ENCODE measurements around the gene CPAMD8. TPM values are rescaled to one million over a fixed set of nuclear protein-coding genes. Genes with fewer than 3 reads are reported as not detected.
"Not testable (repeated sequence)": the region's sequence is repeated elsewhere in the genome, so short reads cannot be mapped to it uniquely, and the experiment has no call there.

The CPAMD8 gene
- total RNA-seq, 1 donor from 2014 or later, result 16.3 TPM

DNA sequence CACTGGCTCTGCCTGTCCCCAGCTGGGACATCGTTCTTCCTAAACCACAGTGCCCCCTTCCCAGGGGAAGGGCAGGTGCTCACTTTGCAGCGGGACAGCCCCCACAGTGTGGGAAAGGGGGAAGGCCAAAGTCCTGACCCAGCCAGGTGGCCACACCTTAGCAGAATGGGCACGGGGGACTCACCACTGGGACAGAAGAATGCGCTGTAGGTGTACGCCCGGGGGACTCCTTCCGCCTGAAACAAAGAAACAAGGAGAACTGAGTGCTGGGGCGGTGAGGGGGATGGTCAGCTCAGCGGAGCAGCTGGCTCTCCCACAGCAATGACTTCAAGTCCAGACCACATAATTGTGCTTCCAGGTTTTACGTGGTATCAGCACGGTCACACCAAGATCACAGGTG lies 88.4 kb downstream of the CPAMD8 start:
- no peaks in the 10 kb centered on the region for H4K20me1 ChIP-seq (ENCODE audit: low read depth)
- TF ChIP-seq EZH2phosphoT487 (IDR thresholded peaks at IDR 0.05) (no peak), EZH2 (IDR thresholded peaks at IDR 0.05) (no peak)
- H3K4me1 Mint-ChIP-seq, result no peaks in the 10 kb centered on the region

DNA sequence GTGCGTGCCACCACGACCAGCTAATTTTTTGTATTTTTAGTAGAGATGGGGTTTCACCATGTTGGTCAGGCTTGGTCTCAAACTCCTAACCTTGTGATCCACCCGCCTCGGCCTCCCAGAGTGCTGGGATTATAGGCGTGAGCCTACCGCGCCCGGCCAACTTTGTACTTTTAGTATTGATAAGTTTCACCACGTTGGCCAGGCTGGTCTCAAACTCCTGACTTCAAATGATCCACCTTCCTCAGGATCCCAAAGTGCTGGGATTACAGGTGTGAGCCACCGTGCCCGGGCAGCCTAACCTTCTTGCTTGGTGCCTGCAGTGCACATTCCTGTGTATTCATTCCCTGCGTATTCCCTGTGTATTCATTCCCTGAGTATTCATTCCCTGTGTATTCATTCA lies 88.8 kb downstream of the CPAMD8 start:
- H3K4me1 ChIP-seq; H3K27me3 Mint-ChIP-seq (ENCODE audit: insufficient read depth, low read depth); H3K9ac ChIP-seq; H3K36me3 Mint-ChIP-seq; H3K79me2 ChIP-seq (ENCODE audit: low read depth); DNase-seq (ENCODE audit: low spot score); H3K27me3 ChIP-seq; H3F3A ChIP-seq (ENCODE audit: low read depth); H3K4me1 Mint-ChIP-seq; H2AFZ ChIP-seq (replicated peaks); H3K9me3 ChIP-seq (ENCODE audit: low read depth); H3K36me3 ChIP-seq; H3K27ac Mint-ChIP-seq; H3K4me3 ChIP-seq; H3K4me2 ChIP-seq; H4K20me1 ChIP-seq (ENCODE audit: low read depth); H3K27ac ChIP-seq: not testable (repeated sequence)
- peak overlapping the region; percentile 38 for H3K4me3 Mint-ChIP-seq
- peaks cover 11% of the 10 kb centered on the region for H3K9me3 Mint-ChIP-seq

More for the DNA sequence above, 88.4 kb downstream of the CPAMD8 start:
- H3K27me3 Mint-ChIP-seq (ENCODE audit: insufficient read depth, low read depth), result peaks cover 5% of the 10 kb centered on the region
- Histone ChIP-seq H3K79me2 (ENCODE audit: low read depth) (no peaks in the 10 kb centered on the region), H3K9me3 (ENCODE audit: low read depth) (no peaks in the 10 kb centered on the region), H3K9ac (no peak overlapping the region), H3K36me3 (peaks cover 6% of the 10 kb centered on the region), H3F3A (ENCODE audit: low read depth) (no peaks in the 10 kb centered on the region), H3K4me1 (no peaks in the 10 kb centered on the region), H3K27me3 (no peaks in the 10 kb centered on the region), H3K27ac (no peak overlapping the region), H3K4me2 (no peak overlapping the region), H2AFZ (replicated peaks) (no peak overlapping the region), H3K4me3 (no peak overlapping the region)
- peak overlapping the region; percentile 38 for H3K4me3 Mint-ChIP-seq
- no peak overlapping the region for H3K27ac Mint-ChIP-seq
- no peak for DNase-seq (ENCODE audit: low spot score)
- no peaks in the 10 kb centered on the region for H3K36me3 Mint-ChIP-seq
- peaks cover 11% of the 10 kb centered on the region for H3K9me3 Mint-ChIP-seq

DNA sequence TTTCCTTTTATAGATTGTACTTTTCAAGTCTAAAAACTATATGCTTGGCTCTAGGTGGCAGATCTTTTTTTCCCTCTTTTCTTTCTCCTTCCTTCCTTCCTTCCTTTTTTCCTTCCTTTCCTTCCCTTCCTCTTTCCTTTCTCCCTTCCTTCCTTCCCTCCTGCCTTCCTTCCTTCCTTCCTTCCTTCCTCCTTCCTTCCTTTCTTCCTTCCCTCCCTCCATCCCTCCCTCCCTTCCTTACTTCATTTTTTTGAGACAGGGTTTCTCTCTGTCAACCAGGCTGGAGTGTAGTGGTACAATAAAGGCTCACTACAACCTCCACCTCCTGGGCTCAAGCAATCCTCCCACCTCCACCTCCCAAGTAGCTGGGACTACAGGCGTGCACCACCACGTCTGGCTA lies 89.7 kb downstream of the CPAMD8 start:
- H3K4me1 Mint-ChIP-seq, result no peaks in the 10 kb centered on the region
- no peak overlapping the region for H3K4me2 ChIP-seq
- H3K27ac Mint-ChIP-seq, result no peak overlapping the region
- no peak overlapping the region for H3K4me3 Mint-ChIP-seq
- peaks cover 6% of the 10 kb centered on the region for H3K36me3 ChIP-seq
- H3K27me3 ChIP-seq, result no peaks in the 10 kb centered on the region
- no peak overlapping the region for H3K4me3 ChIP-seq
- no peaks in the 10 kb centered on the region for H3K9me3 ChIP-seq (ENCODE audit: low read depth)
- H4K20me1 ChIP-seq (ENCODE audit: low read depth), result no peaks in the 10 kb centered on the region
- no peak overlapping the region for H2AFZ ChIP-seq (replicated peaks)
- DNase-seq (ENCODE audit: low spot score), result no peak
- H3K9ac ChIP-seq, result no peak overlapping the region
- peaks cover 11% of the 10 kb centered on the region for H3K9me3 Mint-ChIP-seq
- no peaks in the 10 kb centered on the region for H3K79me2 ChIP-seq (ENCODE audit: low read depth)
- no peaks in the 10 kb centered on the region for H3K4me1 ChIP-seq
- no peaks in the 10 kb centered on the region for H3K36me3 Mint-ChIP-seq
- TF ChIP-seq EZH2phosphoT487 (IDR thresholded peaks at IDR 0.05), result no peak
- TF ChIP-seq, protein P1, sequence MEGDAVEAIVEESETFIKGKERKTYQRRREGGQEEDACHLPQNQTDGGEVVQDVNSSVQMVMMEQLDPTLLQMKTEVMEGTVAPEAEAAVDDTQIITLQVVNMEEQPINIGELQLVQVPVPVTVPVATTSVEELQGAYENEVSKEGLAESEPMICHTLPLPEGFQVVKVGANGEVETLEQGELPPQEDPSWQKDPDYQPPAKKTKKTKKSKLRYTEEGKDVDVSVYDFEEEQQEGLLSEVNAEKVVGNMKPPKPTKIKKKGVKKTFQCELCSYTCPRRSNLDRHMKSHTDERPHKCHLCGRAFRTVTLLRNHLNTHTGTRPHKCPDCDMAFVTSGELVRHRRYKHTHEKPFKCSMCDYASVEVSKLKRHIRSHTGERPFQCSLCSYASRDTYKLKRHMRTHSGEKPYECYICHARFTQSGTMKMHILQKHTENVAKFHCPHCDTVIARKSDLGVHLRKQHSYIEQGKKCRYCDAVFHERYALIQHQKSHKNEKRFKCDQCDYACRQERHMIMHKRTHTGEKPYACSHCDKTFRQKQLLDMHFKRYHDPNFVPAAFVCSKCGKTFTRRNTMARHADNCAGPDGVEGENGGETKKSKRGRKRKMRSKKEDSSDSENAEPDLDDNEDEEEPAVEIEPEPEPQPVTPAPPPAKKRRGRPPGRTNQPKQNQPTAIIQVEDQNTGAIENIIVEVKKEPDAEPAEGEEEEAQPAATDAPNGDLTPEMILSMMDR (IDR thresholded peaks at IDR 0.05), result no peak
- TF ChIP-seq EZH2 (IDR thresholded peaks at IDR 0.05), result no peak
- no peak overlapping the region for H3K27ac ChIP-seq
- peaks cover 2% of the 10 kb centered on the region for H3K27me3 Mint-ChIP-seq (ENCODE audit: insufficient read depth, low read depth)
- no peaks in the 10 kb centered on the region for H3F3A ChIP-seq (ENCODE audit: low read depth)

DNA sequence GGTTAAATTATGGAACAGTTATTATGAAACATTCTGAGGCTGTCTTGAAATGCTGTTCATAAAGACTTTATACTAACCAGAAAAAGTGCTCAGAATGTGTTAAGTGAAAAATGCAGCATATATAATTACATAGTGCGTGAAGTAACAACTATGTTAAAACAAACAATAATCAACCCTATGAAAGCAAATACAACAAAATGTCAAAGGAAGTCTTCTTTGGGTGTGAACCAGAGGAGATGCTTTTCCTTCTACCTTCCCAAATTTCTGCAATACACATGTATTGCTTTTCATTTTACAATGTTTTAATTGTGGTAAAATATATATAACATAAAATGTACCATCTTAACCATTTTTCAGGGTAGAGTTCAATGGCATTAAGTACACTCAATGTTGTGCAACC lies 92.1 kb downstream of the CPAMD8 start:
- H3K4me1 ChIP-seq, result no peaks in the 10 kb centered on the region
- H3K9me3 ChIP-seq (ENCODE audit: low read depth), result no peaks in the 10 kb centered on the region
- no peaks in the 10 kb centered on the region for H3K27me3 ChIP-seq
- Mint-ChIP-seq H3K9me3 (peaks cover 18% of the 10 kb centered on the region), H3K36me3 (no peaks in the 10 kb centered on the region), H3K27ac (no peak overlapping the region), H3K4me1 (no peaks in the 10 kb centered on the region), H3K27me3 (ENCODE audit: insufficient read depth, low read depth) (peaks cover 8% of the 10 kb centered on the region), H3K4me3 (no peak overlapping the region)
- no peaks in the 10 kb centered on the region for H3F3A ChIP-seq (ENCODE audit: low read depth)
- H4K20me1 ChIP-seq (ENCODE audit: low read depth), result no peaks in the 10 kb centered on the region
- H3K27ac ChIP-seq, result no peak overlapping the region
- no peak overlapping the region for H3K9ac ChIP-seq
- H3K36me3 ChIP-seq, result peaks cover 6% of the 10 kb centered on the region
- no peak overlapping the region for H3K4me3 ChIP-seq
- no peaks in the 10 kb centered on the region for H3K79me2 ChIP-seq (ENCODE audit: low read depth)
- no peak overlapping the region for H3K4me2 ChIP-seq
- TF ChIP-seq EZH2phosphoT487 (IDR thresholded peaks at IDR 0.05) (no peak), EZH2 (IDR thresholded peaks at IDR 0.05) (no peak)
- TF ChIP-seq, protein P1 (IDR thresholded peaks at IDR 0.05), result no peak
- DNase-seq (ENCODE audit: low spot score), result no peak
- H2AFZ ChIP-seq (replicated peaks), result no peak overlapping the region
